NB4 (cell line): ENCODE results near the gene SPPL2B.

ENCODE experiments used
- DNase-seq: peaks from one replicate; pipeline ENCODE4 v3.0.0; 2010; ENCODE audit warnings: low read depth
- H3K4me3 ChIP-seq: one replicate; pipeline ENCODE4 v1.5.1; 2011; ENCODE audit warnings: mild to moderate bottlenecking, low read depth, low read length, moderate library complexity
- MYC ChIP-seq: IDR thresholded peaks from 2 replicates; pipeline ENCODE4 v1.6.1; 2011; ENCODE audit warnings: low read depth, low read length
- POLR2A ChIP-seq: IDR thresholded peaks from 2 replicates; pipeline ENCODE4 v1.6.1; 2011; ENCODE audit warnings: mild to moderate bottlenecking; ENCODE audit not compliant: insufficient read length; ENCODE audit errors: extremely low read depth
- TF ChIP-seq, protein P1 (sequence below): IDR thresholded peaks from one replicate; pipeline ENCODE4 v1.5.1; 2012; ENCODE audit warnings: low read depth, low read length
- TF ChIP-seq, protein P2 (sequence below): IDR thresholded peaks from 2 replicates; pipeline ENCODE4 v1.6.1; 2011; ENCODE audit warnings: low read depth, low read length

The SPPL2B gene

DNA sequence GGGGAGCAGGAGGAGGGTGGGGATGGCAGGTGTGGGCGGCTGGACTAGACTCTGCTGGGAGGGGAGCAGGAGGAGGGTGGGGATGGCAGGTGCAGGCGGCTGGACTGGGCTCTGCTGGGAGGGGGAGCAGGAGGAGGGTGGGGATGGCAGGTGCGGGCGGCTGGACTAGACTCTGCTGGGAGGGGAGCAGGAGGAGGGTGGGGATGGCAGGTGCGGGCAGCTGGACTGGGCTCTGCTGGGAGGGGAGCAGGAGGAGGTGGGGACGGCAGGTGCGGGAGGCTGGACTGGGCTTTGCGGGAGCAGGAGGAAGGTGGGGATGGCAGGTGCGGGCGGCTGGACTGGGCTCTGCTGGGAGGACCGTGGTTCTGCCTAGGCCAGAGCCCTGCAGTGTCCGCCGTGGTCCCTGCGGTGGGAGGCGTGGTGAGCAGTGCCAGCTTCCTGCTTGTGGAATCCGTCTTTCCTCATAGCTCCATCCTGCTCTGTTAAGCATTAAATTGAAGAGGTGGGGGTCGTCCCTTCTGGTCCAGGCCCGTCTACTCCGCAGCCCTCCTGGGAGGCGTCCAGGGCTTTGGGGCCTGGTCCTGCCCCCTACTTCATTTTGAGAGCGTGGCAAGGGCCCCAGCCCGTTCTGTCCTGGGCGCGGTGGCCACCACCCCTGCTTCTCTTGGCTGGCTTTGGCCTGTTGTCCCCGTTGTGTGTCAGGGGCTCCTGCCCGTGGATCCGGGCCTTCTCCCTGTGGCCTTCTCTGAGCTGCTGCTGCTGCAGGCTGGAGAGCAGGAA is 4.7 kb downstream of the SPPL2B start:
- DNase-seq = no peak

DNA sequence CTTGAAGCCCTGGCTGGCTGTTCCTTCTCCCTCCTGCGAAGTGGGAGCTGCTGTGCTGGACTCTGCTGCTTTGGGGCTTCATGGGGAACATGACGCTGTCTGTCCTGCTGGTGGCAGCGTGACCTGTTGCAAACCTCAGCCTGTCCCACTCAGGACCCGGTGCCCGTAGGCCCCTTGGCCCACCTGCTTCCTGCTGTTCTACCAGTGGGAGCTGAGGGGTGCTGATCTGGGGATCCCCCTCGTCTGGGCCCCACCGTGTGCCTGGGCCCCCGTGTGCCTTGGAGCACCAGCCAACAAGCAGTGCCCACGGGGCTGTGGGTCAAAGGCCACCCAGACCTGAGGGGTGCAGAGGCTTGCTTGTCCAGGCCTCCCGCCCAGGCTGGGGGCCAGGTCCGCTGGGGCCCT is 5.3 kb downstream of the SPPL2B start:
- peak; percentile 45 for DNase-seq
- H3K4me3 ChIP-seq = no peak overlapping the region
- TF ChIP-seq, protein P1, sequence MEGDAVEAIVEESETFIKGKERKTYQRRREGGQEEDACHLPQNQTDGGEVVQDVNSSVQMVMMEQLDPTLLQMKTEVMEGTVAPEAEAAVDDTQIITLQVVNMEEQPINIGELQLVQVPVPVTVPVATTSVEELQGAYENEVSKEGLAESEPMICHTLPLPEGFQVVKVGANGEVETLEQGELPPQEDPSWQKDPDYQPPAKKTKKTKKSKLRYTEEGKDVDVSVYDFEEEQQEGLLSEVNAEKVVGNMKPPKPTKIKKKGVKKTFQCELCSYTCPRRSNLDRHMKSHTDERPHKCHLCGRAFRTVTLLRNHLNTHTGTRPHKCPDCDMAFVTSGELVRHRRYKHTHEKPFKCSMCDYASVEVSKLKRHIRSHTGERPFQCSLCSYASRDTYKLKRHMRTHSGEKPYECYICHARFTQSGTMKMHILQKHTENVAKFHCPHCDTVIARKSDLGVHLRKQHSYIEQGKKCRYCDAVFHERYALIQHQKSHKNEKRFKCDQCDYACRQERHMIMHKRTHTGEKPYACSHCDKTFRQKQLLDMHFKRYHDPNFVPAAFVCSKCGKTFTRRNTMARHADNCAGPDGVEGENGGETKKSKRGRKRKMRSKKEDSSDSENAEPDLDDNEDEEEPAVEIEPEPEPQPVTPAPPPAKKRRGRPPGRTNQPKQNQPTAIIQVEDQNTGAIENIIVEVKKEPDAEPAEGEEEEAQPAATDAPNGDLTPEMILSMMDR = peak; percentile 4
- TF ChIP-seq MYC = no peak

More for the DNA sequence above, 4.7 kb downstream of the SPPL2B start:
- no peak overlapping the region for H3K4me3 ChIP-seq
- TF ChIP-seq MYC = no peak
- TF ChIP-seq POLR2A = no peak
- TF ChIP-seq, protein P2, sequence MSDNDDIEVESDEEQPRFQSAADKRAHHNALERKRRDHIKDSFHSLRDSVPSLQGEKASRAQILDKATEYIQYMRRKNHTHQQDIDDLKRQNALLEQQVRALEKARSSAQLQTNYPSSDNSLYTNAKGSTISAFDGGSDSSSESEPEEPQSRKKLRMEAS = no peak
- TF ChIP-seq, protein P1 = no peak

DNA sequence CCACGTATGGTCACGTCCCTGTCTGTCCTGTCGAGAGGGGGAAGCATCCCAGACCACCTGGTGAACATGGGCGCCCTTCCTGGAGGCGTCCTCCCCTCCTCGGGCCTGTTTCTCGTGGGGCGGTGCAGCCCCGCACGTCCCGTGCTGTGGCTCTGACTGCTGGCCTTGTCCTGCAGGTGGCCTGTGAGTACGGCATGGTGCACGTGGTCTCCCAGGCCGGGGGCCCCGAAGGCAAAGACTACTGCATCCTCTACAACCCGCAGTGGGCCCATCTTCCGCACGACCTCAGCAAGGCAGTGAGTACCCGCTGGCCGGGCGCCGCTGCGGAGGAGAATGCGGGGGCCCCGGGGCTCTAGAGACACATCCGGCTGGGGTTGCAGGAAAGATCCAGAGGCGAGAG is 5.9 kb downstream of the SPPL2B start:
- no peak for DNase-seq
- H3K4me3 ChIP-seq = no peak overlapping the region
- no peak for TF ChIP-seq MYC
- TF ChIP-seq, protein P2 = no peak
- TF ChIP-seq, protein P1 = no peak
- TF ChIP-seq POLR2A = no peak

DNA sequence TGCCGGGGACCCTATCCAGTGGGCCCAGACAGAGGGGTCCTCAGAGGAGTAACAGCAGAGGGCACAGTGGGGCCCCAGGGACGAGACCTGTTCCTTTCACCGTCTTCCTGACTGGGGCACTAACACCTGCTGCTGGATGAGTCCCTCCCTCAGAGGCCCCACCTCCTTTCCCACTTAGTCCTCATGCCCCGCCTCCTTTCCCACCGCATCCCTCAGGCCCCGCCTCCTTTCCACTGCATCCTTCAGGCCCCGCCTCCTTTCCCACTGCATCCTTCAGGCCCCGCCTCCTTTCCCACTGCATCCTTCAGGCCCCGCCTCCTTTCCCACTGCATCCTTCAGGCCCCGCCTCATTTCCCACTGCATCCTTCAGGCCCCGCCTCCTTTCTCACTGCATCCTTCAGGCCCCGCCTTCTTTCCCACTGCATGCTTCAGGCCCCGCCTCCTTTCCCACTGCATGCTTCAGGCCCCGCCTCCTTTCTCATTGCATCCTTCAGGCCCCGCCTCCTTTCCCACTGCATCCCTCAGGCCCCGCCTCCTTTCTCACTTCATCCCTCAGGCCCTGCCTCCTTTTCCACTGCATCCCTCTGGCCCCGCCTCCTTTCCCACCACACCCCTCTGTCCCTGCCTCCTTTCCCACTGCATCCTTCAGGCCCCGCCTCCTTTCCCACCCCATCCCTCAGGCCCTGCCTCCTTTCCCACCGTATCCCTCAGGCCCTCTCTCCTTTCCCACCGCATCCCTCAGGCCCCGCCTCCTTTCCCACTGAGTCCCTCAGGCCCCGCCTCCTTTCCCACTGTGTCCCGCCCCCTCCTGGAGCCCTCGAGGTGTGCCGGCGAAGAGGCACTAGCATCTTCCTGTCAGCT is 6.7 kb downstream of the SPPL2B start:
- no peak overlapping the region for H3K4me3 ChIP-seq
- TF ChIP-seq POLR2A = no peak
- TF ChIP-seq, protein P2 = no peak
- TF ChIP-seq MYC = no peak
- TF ChIP-seq, protein P1 = no peak
- no peak for DNase-seq

DNA sequence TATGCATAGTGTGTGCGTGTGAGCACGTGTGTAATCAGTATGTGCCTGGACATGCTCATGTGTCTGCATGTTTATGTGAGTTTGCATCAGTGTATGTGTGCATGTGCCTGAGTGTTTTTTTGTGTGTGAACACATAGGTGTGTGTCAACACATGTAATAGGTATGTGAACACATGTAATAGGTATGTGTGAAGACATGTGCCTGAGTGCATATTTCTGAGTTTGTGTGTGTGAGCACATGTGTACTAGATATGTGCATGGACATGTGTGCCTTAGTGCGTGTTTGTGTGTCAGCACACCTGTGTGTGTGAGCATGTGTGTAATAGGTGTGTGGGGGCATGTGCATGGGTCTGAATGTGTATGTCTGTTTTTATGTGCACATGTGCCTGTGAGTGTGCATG is 7.4 kb downstream of the SPPL2B start:
- H3K4me3 ChIP-seq = no peak overlapping the region
- TF ChIP-seq, protein P2 = 0 out of 2 replicates have a peak, but pooled peaks have one; percentile 34
- TF ChIP-seq, protein P1 = no peak
- DNase-seq = no peak
